ENCODE measurements around the gene EXOG. TPM values are rescaled to one million over a fixed set of nuclear protein-coding genes. Genes with fewer than 3 reads are reported as not detected.

EXOG gene
- total and polyA plus RNA-seq, 2 of the 13 experiments (the other 11 are each of a cell fraction or from before 2014, with no cell fraction given): 5.5 to 9.5 TPM

DNA sequence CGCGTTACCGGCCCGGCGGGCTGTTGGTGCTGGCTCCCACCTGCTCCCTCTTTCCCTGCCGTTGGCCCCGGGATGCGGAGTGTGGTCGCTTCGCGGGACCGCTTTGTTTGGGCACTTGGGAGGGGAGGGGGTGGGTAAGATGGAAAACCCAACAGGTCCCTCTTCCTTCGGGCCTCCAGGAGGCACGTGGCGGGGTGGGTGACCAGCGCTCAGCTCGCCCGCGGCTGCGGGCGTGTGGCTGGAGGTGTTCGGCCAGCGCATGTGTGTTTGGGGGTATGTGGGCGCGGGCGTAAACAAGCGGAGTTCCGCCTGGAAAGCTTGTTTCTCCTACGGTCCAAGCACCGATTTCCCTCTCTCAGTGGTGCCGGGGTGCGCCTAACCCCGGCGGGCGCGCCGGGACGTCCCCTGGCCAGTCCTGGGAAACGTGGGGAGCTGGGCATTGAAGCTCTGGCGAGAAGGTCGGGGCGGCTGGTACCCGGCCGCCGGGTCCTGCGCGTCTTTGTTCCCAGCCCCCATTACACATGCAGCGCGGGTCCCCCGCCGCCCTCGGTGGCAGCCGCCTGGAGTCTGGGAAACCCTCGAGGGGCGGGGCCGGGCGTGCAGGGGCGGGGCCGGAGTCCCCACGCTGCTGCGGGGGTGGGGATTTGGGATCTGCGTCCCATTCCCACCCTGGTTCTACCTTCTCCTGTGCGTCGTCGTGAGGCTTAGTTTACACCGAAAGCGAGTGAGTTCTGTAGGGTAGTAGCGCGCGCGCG is 41.1 kb upstream of the EXOG start (continued):
- TF ChIP-seq AHR (CRISPR knock-in tag; IDR thresholded peaks at IDR 0.05): peak; percentile 40; the same call in 1 of the 2 replicates
- TF ChIP-seq, protein P1, sequence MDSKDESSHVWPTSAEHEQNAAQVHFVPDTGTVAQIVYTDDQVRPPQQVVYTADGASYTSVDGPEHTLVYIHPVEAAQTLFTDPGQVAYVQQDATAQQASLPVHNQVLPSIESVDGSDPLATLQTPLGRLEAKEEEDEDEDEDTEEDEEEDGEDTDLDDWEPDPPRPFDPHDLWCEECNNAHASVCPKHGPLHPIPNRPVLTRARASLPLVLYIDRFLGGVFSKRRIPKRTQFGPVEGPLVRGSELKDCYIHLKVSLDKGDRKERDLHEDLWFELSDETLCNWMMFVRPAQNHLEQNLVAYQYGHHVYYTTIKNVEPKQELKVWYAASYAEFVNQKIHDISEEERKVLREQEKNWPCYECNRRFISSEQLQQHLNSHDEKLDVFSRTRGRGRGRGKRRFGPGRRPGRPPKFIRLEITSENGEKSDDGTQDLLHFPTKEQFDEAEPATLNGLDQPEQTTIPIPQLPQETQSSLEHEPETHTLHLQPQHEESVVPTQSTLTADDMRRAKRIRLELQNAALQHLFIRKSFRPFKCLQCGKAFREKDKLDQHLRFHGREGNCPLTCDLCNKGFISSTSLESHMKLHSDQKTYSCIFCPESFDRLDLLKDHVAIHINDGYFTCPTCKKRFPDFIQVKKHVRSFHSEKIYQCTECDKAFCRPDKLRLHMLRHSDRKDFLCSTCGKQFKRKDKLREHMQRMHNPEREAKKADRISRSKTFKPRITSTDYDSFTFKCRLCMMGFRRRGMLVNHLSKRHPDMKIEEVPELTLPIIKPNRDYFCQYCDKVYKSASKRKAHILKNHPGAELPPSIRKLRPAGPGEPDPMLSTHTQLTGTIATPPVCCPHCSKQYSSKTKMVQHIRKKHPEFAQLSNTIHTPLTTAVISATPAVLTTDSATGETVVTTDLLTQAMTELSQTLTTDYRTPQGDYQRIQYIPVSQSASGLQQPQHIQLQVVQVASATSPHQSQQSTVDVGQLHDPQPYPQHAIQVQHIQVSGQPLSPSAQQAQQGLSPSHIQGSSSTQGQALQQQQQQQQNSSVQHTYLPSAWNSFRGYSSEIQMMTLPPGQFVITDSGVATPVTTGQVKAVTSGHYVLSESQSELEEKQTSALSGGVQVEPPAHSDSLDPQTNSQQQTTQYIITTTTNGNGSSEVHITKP (CRISPR knock-in tag; IDR thresholded peaks at IDR 0.05; ENCODE audit: low read depth): peak; percentile 63; the same call in 1 of the 2 replicates
- TF ChIP-seq BHLHE40 (IDR thresholded peaks at IDR 0.05; ENCODE audit: low read length): no peak
- TF ChIP-seq, protein P2, sequence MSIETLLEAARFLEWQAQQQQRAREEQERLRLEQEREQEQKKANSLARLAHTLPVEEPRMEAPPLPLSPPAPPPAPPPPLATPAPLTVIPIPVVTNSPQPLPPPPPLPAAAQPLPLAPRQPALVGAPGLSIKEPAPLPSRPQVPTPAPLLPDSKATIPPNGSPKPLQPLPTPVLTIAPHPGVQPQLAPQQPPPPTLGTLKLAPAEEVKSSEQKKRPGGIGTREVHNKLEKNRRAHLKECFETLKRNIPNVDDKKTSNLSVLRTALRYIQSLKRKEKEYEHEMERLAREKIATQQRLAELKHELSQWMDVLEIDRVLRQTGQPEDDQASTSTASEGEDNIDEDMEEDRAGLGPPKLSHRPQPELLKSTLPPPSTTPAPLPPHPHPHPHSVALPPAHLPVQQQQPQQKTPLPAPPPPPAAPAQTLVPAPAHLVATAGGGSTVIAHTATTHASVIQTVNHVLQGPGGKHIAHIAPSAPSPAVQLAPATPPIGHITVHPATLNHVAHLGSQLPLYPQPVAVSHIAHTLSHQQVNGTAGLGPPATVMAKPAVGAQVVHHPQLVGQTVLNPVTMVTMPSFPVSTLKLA (IDR thresholded peaks at IDR 0.05): 0 out of 2 replicates have a peak, but pooled peaks have one; percentile 11
- peak; percentile 70; the same call in 1 of the 2 replicates for TF ChIP-seq ZNF792 (CRISPR knock-in tag; IDR thresholded peaks at IDR 0.05)
- TF ChIP-seq ATF7-NPFF (CRISPR knock-in tag; IDR thresholded peaks at IDR 0.05; ENCODE audit: low read depth): 0 out of 2 replicates have a peak, but pooled peaks have one; percentile 18
- peak; percentile 61 for TF ChIP-seq AGO2 (optimal IDR thresholded peaks at IDR 0.05; ENCODE audit: low read depth, low read length)
- peak; percentile 48 for TF ChIP-seq POLR2AphosphoS5 (IDR thresholded peaks at IDR 0.05; ENCODE audit: low read depth, low read length)
- TF ChIP-seq FOSL2 (CRISPR knock-in tag; IDR thresholded peaks at IDR 0.05): 0 out of 2 replicates have a peak, but pooled peaks have one; percentile 5
- 0 out of 2 replicates have a peak, but pooled peaks have one; percentile 14 for TF ChIP-seq ZSCAN12 (CRISPR knock-in tag; IDR thresholded peaks at IDR 0.05)
- TF ChIP-seq FOXJ3 (CRISPR knock-in tag; IDR thresholded peaks at IDR 0.05; ENCODE audit: borderline replicate concordance): peak; percentile 10; the same call in 1 of the 2 replicates
- TF ChIP-seq, protein P3, sequence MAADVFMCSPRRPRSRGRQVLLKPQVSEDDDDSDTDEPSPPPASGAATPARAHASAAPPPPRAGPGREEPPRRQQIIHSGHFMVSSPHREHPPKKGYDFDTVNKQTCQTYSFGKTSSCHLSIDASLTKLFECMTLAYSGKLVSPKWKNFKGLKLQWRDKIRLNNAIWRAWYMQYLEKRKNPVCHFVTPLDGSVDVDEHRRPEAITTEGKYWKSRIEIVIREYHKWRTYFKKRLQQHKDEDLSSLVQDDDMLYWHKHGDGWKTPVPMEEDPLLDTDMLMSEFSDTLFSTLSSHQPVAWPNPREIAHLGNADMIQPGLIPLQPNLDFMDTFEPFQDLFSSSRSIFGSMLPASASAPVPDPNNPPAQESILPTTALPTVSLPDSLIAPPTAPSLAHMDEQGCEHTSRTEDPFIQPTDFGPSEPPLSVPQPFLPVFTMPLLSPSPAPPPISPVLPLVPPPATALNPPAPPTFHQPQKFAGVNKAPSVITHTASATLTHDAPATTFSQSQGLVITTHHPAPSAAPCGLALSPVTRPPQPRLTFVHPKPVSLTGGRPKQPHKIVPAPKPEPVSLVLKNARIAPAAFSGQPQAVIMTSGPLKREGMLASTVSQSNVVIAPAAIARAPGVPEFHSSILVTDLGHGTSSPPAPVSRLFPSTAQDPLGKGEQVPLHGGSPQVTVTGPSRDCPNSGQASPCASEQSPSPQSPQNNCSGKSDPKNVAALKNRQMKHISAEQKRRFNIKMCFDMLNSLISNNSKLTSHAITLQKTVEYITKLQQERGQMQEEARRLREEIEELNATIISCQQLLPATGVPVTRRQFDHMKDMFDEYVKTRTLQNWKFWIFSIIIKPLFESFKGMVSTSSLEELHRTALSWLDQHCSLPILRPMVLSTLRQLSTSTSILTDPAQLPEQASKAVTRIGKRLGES (CRISPR knock-in tag; IDR thresholded peaks at IDR 0.05; ENCODE audit: borderline replicate concordance): no peak; the same call in 1 of the 2 replicates
- TF ChIP-seq PHF5A (CRISPR knock-in tag; IDR thresholded peaks at IDR 0.05; ENCODE audit: low read depth, unreplicated experiment): no peak
- TF ChIP-seq ZNF335 (CRISPR knock-in tag; IDR thresholded peaks at IDR 0.05): 0 out of 2 replicates have a peak, but pooled peaks have one; percentile 48
- TF ChIP-seq MYPOP (CRISPR knock-in tag; IDR thresholded peaks at IDR 0.05): 0 out of 2 replicates have a peak, but pooled peaks have one; percentile 28
- peak; percentile 71 for TF ChIP-seq MAX (IDR thresholded peaks at IDR 0.05)
- TF ChIP-seq ZSCAN31 (CRISPR knock-in tag; IDR thresholded peaks at IDR 0.05; ENCODE audit: low read depth): peak; percentile 92
- TF ChIP-seq EEA1 (CRISPR knock-in tag; IDR thresholded peaks at IDR 0.05; ENCODE audit: borderline replicate concordance): 0 out of 2 replicates have a peak, but pooled peaks have one; percentile 69
